ENCODE results near the gene RERE.
"Not testable (repeated sequence)": the region's sequence is repeated elsewhere in the genome, so short reads cannot be mapped to it uniquely, and the experiment has no call there.

RERE gene

GRCh38 chr1:8598783-8599182 lies 218.7 kb downstream of the RERE start:
- no peak for DNase-seq

- DNase-seq, result no peak
Observed at GRCh38 chr1:8598060-8598724, 219.2 kb downstream of the RERE start.

- no peak for DNase-seq
Observed at GRCh38 chr1:8597455-8597854, 220.0 kb downstream of the RERE start.

- no peak for DNase-seq
Observed at GRCh38 chr1:8595941-8596340, 221.5 kb downstream of the RERE start.

DNA sequence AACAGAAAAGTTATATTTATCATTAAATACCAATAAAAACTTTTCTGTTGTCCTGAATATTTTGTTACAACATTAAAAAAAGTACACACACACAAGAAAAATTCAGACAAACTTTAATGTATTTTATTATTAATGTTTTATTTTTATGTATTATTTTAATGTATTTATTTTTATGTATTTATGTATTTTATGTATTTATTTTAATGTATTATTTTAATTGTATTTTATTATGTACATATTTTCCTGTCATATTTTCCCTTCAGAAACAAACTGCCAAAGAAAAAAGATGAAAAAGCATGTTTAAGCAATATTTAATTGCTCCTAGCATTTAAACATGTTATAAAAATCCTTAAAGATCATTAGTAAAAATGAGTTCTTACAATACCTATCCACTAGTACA lies 222.1 kb downstream of the RERE start:
- no peak for DNase-seq

DNA sequence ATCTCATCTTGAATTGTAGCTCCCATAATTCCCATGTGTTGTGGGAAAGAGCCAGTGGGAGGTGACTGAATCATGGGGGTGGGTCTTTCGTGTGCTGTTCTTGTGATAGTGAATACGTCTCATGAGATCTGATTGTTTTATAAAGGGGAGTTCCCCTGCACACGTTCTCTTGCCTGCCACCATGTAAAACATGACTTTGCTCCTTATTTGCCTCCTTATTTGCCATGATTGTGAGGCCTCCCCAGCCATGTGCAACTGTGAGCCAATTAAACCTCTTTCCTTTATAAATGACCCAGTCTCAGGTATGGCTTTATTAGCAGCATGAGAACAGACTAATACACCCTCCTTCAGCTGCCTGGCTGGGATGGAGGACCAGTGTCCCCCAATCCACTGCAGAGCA lies 224.1 kb downstream of the RERE start:
- not testable (repeated sequence) for DNase-seq

- DNase-seq, result no peak
Observed at GRCh38 chr1:8591569-8591968, 225.9 kb downstream of the RERE start.

- DNase-seq, result no peak
Observed at GRCh38 chr1:8590721-8591351, 226.6 kb downstream of the RERE start.

- DNase-seq, result no peak
Observed at GRCh38 chr1:8589571-8589970, 227.9 kb downstream of the RERE start.

DNA sequence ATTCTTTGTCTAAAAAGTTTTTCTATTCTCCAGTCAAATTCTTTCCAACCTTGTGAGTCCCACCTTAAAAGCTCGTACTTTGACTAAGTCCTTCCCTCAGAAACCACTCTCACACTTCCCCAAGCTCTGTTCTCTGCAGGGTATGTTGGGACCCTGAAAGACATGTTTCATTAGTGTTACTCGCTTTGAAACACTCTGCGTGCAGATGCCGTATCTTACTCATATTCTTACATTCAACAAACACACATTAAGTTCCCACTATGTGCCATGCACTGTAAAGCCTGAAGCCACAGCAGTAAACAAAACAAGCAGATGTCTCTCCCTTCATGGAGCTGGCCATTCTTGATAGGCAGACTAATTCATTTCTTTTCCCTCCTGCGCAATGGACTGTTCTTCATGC lies 229.7 kb downstream of the RERE start:
- DNase-seq, result no peak

GRCh38 chr1:8586438-8586837 lies 231.0 kb downstream of the RERE start:
- no peak for DNase-seq

GRCh38 chr1:8584316-8584715 lies 233.1 kb downstream of the RERE start:
- DNase-seq, result no peak

GRCh38 chr1:8583031-8583430 lies 234.4 kb downstream of the RERE start:
- DNase-seq, result no peak

GRCh38 chr1:8580566-8580965 lies 236.9 kb downstream of the RERE start:
- DNase-seq, result no peak

DNA sequence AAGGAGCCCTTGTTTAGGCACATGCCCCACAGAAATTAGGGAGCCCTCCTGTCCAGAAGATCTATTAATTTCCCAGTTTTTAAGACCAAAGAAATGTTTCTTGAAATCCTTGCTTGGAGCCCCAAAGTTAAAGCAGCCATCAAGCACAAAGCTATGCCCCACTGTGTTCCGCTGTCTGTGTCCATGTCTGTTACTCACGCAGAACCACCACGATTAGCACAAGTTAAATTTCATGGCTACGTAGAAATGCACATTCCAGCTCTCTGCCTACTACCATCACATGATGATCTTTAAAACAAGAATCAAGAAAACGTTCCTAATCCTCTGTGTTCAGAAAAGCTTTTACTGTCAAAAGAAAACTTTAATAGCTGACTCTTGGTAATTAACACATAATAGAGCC lies 238.5 kb downstream of the RERE start:
- DNase-seq, result no peak

GRCh38 chr1:8578132-8578877 lies 239.1 kb downstream of the RERE start:
- no peak for DNase-seq

DNA sequence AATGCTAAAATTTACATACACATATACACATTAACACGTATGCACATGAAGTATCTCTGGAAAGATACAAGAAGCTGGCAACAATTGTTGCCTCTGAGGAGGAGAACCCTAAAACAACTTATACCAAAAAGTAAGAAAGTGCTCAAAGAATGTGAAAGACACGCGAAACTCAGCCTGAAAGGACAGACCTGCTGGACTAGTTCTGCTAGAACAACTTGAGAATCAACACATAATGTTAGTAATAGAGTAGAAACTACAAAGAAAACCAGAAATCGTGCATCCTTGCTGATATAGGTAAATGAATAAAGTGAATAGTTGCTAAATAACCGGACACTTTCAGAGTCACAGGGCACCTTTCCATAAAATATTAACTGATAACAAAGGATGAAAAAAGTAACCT lies 242.5 kb downstream of the RERE start:
- DNase-seq, result no peak

DNA sequence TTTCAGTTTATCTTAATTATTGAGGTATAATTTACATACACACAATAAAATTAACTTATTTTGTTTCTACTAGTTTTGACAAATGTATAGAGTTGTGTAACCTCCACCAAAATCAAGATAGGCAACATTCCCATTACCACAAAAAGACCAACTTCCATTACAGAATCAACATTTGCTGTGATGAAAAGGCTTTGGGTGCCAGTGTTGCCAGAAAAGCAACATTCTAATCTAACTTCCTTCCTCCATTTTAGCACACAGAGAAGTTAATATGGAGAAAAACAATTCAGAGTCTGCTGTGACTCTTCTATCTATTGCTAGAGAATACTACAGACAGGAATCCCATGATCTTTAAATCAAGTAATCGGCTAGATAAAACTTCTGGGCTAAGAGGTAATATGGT lies 245.3 kb downstream of the RERE start:
- DNase-seq, result no peak

DNA sequence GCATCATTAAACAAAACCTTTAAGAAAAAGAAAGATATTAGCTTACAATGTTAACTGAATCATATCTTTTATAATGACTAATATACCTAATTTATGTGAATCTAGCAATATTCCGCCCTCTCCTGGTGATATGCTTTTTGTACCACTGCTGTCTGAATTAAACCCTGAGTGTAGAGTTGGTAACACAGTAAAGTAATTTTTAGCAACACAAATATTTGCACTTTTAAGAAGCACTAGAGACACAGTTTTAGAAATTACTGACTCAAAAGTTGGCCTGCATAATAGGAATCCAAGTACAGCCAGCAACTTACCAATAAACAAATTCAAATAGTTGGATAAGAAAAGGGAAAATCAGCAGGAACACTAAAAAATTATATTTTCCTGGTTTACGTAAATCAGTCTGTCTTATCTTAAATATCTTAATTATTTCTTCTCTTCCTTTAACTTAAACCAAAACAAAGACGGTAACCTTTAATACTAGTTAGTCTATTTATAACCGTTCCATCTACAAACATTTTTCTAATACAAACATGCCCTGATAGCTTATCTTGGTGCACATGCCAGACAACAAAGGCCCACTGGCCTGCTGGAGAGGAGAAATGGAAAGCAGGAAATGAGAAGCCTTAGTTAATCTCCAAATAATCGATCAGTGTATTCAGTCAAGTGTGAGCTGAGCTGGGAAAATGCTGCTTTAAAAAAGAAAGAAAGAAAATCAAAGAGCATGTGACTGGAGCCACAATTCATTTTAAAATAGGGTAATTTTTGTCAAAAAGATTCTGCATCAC lies 246.0 kb downstream of the RERE start:
- no peak for DNase-seq

- no peak for DNase-seq
Observed at GRCh38 chr1:8570465-8570864, 247.0 kb downstream of the RERE start.

DNA sequence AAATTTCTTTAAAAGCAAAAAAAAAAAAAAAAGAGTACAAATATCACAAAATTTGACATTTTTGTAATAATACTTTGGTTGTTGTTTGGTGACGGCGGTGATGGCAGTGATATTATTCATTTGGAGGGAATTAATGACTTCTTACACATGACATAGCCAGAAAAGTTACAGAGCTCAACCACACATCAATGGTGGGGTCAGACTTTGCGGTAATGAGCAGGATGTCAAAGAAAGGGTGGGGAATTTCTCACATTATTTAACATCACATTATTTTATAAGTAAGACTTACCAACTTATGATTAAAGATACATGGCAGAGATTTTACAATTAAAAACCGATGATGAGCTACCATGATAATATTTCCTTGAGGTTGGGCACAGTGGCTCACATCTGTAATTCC lies 248.2 kb downstream of the RERE start:
- no peak for DNase-seq

DNA sequence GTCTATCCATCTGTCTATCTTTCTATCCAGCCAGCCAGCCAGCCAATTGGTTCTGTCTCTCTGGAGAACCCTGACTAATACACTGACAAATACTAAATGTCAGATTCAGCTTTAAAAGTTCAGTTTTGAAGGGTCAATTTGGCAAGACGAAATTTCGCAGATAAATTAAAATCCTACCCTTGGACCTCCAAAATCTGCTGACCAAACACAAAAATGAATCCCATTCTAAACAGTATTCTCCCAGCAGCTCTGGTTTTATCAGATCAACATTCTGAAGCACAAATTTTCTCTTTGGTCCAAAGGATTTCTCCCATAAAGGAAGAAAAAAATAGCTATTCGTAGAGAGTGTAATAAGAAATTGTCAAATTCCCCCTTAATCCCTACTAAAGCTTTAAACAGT lies 248.6 kb downstream of the RERE start:
- no peak for DNase-seq

- no peak for DNase-seq
Observed at GRCh38 chr1:8567146-8567545, 250.3 kb downstream of the RERE start.

- DNase-seq, result no peak
Observed at GRCh38 chr1:8565802-8566201, 251.6 kb downstream of the RERE start.
